Ishikawa (cell line): ENCODE measurements around the gene ACOXL.

Experiments used
- CEBPB ChIP-seq: IDR thresholded peaks from 2 replicates; pipeline ENCODE4 v1.6.1; 2012
- REST ChIP-seq: IDR thresholded peaks from 2 replicates; pipeline ENCODE4 v1.6.1; 2012; ENCODE audit warnings: low read depth, mild to moderate bottlenecking

DNA sequence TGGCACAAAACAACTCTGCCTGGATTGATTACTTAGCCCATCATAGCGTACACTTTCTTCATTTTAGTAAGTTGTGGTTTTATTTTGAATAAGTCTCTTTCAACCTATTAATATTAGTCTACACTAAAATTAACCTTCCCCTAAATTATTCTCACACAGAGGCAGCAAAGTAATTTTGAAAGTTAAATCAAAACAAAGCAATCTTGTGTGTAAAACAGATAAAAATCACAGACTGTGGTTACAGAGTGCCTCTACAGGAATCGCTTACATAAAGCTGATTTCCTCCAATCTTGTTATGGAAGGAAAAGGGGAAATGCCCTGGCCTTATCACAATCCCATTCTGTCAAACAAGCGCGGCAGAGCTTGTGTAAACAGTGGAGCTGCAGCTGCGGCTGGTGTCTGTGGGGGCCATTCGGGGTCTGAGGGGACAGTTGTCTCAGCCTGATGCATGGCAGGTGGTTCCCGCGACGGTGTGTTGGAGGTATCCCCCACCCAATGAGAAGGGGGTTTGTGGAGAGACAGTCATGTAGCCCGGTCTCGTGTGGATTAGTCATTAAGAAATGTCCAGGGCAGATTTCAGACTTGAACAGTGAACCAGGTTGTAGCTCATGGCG lies 430.5 kb downstream of the ACOXL start:
- TF ChIP-seq REST (no peak), CEBPB (no peak)
